Vagina (tissue), 2 donors: Measurements from ENCODE around the gene EXOC3.

Source experiments
- CTCF ChIP-seq, 3 experiments: fragments of 450-650 bp in 2 of 3; fragments of 200-600 bp in 1 of 3; sonication (generic) in 1 of 3; IDR thresholded peaks; one replicate each; pipeline ENCODE4 v1.5.1; 2017 to 2019; ENCODE audit warnings: antibody characterized with exemption in 3 of 3, mild to moderate bottlenecking in 2 of 3, moderate library complexity in 2 of 3
- POLR2A ChIP-seq, 2 donors: fragments of 450-650 bp; IDR thresholded peaks; one replicate each; pipeline ENCODE4 v1.6.1; 2017; ENCODE audit warnings: antibody characterized with exemption in 2 of 2, mild to moderate bottlenecking in 2 of 2, moderate library complexity in 2 of 2

GRCh38 chr5:453725-454481, 10.9 kb downstream of the EXOC3 start:
- no peak for TF ChIP-seq CTCF (IDR thresholded peaks at IDR 0.05)
- TF ChIP-seq POLR2A (IDR thresholded peaks at IDR 0.05), result no peak
